Choroid plexus epithelial cell (primary cell): Measurements from ENCODE around the gene KCNK1.

Experiments used
- DNase-seq: peaks from one replicate; pipeline ENCODE4 v3.0.0-alpha.2; 2010; ENCODE audit warnings: low read depth
- H3K4me3 ChIP-seq: 2 replicates; pipeline ENCODE4 v1.5.1; 2011; ENCODE audit warnings: low read depth, mild to moderate bottlenecking, control low read depth, low read length, moderate library complexity
- TF ChIP-seq, protein P1 (sequence below): conservative IDR thresholded peaks from 2 replicates; pipeline ENCODE4 v1.5.1; 2011; ENCODE audit warnings: low read depth, mild to moderate bottlenecking, control low read depth, inconsistent platforms, low read length, moderate library complexity

The KCNK1 gene

DNA sequence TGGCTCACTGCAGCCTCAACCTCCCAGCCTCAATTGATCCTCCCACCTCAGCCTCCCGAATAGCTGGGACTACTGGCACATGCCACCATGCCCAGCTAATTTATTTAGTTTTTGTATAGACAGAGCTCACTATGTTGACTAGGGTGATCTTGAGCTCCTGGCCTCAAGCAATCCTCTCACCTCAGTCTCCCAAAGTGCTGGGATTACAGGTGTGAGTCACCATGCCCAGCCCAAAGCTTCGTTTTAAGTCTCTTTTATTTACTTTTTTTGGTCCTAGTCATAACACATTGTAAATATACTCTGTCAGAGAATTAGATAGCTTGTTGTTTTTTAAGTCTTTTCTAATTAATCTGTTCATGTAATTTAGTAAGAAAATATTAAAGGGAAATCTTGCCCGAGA is 42.8 kb downstream of the KCNK1 start:
- TF ChIP-seq, protein P1, sequence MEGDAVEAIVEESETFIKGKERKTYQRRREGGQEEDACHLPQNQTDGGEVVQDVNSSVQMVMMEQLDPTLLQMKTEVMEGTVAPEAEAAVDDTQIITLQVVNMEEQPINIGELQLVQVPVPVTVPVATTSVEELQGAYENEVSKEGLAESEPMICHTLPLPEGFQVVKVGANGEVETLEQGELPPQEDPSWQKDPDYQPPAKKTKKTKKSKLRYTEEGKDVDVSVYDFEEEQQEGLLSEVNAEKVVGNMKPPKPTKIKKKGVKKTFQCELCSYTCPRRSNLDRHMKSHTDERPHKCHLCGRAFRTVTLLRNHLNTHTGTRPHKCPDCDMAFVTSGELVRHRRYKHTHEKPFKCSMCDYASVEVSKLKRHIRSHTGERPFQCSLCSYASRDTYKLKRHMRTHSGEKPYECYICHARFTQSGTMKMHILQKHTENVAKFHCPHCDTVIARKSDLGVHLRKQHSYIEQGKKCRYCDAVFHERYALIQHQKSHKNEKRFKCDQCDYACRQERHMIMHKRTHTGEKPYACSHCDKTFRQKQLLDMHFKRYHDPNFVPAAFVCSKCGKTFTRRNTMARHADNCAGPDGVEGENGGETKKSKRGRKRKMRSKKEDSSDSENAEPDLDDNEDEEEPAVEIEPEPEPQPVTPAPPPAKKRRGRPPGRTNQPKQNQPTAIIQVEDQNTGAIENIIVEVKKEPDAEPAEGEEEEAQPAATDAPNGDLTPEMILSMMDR = no peak
- no peak overlapping the region for H3K4me3 ChIP-seq
- DNase-seq = no peak

DNA sequence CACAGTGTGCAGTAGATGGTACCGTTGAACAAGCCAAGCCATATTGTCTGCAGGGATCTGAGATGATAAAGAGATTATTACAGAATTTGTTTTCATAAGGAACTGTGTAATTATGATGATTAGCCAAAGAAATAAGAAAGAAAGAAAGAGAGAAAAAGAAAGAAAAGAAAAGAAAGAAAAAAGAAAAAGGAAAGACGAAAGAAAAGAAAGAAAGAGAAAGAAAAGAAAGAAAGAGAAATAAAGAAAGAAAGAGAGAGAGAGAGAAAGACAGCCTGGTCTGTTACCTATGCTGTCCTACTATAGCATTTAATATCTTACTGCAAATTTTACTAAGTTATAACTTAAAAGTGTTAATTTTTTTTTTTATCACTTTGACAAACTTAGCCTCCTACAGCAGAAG is 43.6 kb downstream of the KCNK1 start:
- H3K4me3 ChIP-seq = no peak overlapping the region
- TF ChIP-seq, protein P1 = no peak
- no peak for DNase-seq

DNA sequence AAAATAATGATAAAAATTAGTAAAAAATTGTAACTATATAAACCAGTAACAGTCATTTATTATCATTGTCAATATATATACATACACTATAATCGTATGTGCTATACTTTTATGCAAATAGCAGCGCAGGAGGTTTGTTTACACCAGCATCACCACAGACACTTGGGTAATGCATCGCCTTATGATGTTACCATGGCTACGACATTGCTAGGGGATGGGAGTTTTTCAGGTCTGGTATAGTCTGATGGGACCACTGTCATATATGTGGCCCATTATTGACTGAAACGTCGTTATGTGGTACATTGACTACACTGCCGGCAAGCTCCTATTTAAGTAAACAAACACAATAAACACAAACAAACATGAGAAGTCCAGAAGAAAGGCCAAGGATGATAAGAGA is 45.6 kb downstream of the KCNK1 start:
- TF ChIP-seq, protein P1 = no peak
- H3K4me3 ChIP-seq = no peak overlapping the region
- DNase-seq = no peak

DNA sequence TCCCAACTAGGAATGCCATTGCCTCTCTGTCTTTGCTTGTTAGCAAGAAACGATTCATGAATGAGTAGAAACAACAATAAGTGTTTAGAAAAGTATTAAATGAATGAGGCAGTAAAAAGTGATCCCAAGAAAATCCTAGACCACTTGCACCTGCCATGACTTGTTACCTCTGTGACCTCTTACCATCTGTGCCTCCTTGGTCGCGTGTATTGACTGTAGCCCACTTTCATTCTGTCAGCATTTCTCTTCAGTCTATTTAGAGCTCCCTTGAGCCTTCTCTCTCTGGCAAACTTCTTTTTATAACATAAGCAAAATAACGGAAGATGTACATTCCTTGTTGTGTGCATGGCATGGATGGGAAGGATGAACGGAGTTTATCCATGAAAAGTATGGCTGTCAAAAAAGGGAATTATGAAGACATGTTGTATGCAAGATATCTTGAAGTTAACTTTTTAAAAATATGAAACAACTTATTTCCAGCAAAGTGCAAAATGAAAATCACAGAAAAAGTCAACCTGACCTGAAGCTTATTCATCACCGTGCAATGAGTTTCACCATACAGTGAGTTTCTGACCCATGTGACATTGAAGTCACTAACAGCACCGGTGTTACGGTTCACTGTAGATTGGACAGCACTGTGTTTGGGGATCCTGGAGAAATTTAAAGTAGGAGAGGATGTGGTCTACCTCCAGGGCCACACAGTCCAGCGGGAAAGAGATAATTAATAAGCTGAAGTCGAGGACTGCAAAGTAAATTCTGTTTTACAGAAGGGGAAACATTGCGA is 47.7 kb downstream of the KCNK1 start:
- DNase-seq = no peak
- TF ChIP-seq, protein P1 = no peak
- H3K4me3 ChIP-seq = no peak overlapping the region

DNA sequence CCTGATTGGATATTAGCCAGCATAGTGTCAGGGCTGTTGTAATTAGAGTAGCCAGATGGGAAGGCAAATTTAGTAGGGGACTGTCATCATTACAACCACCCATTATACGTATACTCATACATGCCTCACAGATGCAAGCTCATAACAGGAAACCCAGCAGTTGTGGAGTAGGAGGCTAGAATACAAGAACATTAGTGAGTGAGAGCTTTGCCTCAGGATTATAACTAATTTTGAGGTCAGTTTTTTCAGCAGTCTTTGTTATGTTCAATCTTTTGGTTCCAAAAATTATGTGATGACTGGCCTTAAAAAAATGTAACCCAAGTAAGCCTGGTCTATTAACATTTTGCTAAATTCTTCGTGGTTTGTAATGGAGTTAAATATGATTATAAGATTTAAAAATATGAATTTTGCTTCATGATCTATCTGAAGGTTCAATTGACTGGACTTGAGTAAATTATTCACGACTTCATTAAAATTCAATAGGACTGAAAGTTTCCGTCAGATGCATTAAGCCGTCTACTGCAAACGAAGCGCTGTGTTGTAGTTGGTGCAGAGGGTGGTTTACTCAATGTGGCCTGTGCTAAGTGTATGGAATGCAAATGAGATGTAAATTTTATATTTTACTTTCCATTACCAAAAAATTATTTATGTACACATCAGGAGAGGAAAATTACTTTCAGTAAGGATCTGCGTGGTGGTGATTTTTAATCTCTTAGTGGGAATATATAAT is 48.8 kb downstream of the KCNK1 start:
- TF ChIP-seq, protein P1 = no peak
- H3K4me3 ChIP-seq = no peak overlapping the region
- DNase-seq = no peak

DNA sequence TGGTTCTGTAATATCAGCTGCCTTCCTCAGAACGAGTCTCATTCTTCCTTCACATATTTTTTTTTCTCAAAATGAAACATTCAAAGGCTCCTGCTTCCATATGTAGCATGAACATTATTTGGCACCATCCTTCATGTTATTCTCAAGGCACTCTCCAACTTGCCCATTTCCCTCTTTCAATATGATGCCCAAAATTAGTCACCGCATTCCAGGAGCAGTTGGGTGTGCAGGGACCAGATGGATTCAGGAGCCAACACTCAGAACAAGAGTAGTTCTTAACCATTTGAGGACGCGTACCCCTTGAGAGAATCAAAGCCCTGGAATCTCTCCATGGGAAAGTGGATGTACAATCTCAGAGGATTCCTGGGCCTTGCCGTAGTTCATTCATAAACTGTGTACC is 50.3 kb downstream of the KCNK1 start:
- no peak overlapping the region for H3K4me3 ChIP-seq
- DNase-seq = no peak
- TF ChIP-seq, protein P1 = no peak
